A673 (cell line): ENCODE results near the gene C20orf204. TPM values are rescaled to one million over a fixed set of nuclear protein-coding genes. Genes with fewer than 3 reads are reported as not detected.

ENCODE experiments used
- BruUV-seq: library from RNA; stranded (reverse); fragments of 400-500 nt; replicated peaks from 2 replicates; lab custom pipeline; 2021; lab: Mats Ljungman, UMichigan
- CTCF ChIA-PET: fragments of 300-600 bp; sonication (Branson Sonifier 250); formaldehyde crosslinking; loops from one replicate; lab custom pipeline; 2022; ENCODE audit warnings: antibody characterized with exemption; lab: Charles Lee
- POLR2A ChIA-PET: fragments of 300-600 bp; sonication (Branson Sonifier 250); formaldehyde crosslinking; loops from one replicate; lab custom pipeline; 2022; ENCODE audit warnings: antibody characterized with exemption; ENCODE audit not compliant: low non-redundant PET; lab: Charles Lee
- DNase-seq: peaks from one replicate; pipeline ENCODE4 v3.0.0-alpha.2; 2015; ENCODE audit warnings: low spot score
- H3K27ac ChIP-seq: fragments of 200-600 bp; sonication (generic); 2 replicates; pipeline ENCODE4 v1.5.1; 2016; ENCODE audit warnings: mixed run types, low read depth, mild to moderate bottlenecking, mixed read lengths, antibody characterized with exemption, low read length; ENCODE audit not compliant: poor library complexity, severe bottlenecking
- H3K27me3 ChIP-seq: fragments of 200-600 bp; sonication (generic); replicated peaks from 2 replicates; pipeline ENCODE4 v1.6.1; 2017; ENCODE audit warnings: mixed run types, low read depth, mild to moderate bottlenecking, mixed read lengths, antibody characterized with exemption, low read length; ENCODE audit not compliant: insufficient read depth, poor library complexity
- H3K36me3 ChIP-seq: fragments of 200-600 bp; sonication (generic); 2 replicates; pipeline ENCODE4 v1.6.1; 2016; ENCODE audit warnings: mixed run types, mild to moderate bottlenecking, mixed read lengths, antibody characterized with exemption, low read length; ENCODE audit not compliant: insufficient read depth, poor library complexity, severe bottlenecking
- H3K4me1 ChIP-seq: fragments of 200-600 bp; sonication (generic); 2 replicates; pipeline ENCODE4 v1.6.1; 2017; ENCODE audit warnings: mixed run types, mild to moderate bottlenecking, mixed read lengths, antibody characterized with exemption, low read length; ENCODE audit not compliant: insufficient read depth, poor library complexity, severe bottlenecking
- H3K4me3 ChIP-seq: fragments of 200-600 bp; sonication (generic); 2 replicates; pipeline ENCODE4 v1.5.1; 2016; ENCODE audit warnings: low read depth, mixed run types, mild to moderate bottlenecking, mixed read lengths, low read length; ENCODE audit not compliant: poor library complexity, severe bottlenecking
- H3K9me3 ChIP-seq: fragments of 200-600 bp; sonication (generic); 2 replicates; pipeline ENCODE4 v1.6.1; 2016; ENCODE audit warnings: mixed run types, low read depth, mild to moderate bottlenecking, mixed read lengths, antibody characterized with exemption, low read length; ENCODE audit not compliant: poor library complexity, severe bottlenecking
- EZH2 ChIP-seq: fragments of 200-600 bp; sonication (generic); IDR thresholded peaks from 2 replicates; pipeline ENCODE4 v1.6.1; 2017; ENCODE audit warnings: borderline replicate concordance, low read depth, mild to moderate bottlenecking, mixed read lengths, antibody characterized with exemption, low read length; ENCODE audit not compliant: poor library complexity, severe bottlenecking
- intact Hi-C: fragments of 100-400 bp; cut with micrococcal nuclease; formaldehyde crosslinking; loops from one replicate; pipeline ENCODE4 v1.10.0; 2022; ENCODE audit not compliant: unreplicated experiment
- total RNA-seq: library from RNA; stranded (reverse); gene quantifications from 2 replicates; pipeline ENCODE4 v1.2.3, GENCODE V29; 2021
- TF ChIP-seq, protein P1 (sequence below): fragments of 300-800, 200-600 bp; sonication (generic); conservative IDR thresholded peaks from 2 replicates; pipeline ENCODE4 v1.5.1; 2017; ENCODE audit warnings: low read depth, mild to moderate bottlenecking, antibody characterized with exemption, low read length, moderate library complexity, mixed read lengths

Gene C20orf204
- total RNA-seq, 1 experiment from 2014 or later = 2.5 TPM

DNA sequence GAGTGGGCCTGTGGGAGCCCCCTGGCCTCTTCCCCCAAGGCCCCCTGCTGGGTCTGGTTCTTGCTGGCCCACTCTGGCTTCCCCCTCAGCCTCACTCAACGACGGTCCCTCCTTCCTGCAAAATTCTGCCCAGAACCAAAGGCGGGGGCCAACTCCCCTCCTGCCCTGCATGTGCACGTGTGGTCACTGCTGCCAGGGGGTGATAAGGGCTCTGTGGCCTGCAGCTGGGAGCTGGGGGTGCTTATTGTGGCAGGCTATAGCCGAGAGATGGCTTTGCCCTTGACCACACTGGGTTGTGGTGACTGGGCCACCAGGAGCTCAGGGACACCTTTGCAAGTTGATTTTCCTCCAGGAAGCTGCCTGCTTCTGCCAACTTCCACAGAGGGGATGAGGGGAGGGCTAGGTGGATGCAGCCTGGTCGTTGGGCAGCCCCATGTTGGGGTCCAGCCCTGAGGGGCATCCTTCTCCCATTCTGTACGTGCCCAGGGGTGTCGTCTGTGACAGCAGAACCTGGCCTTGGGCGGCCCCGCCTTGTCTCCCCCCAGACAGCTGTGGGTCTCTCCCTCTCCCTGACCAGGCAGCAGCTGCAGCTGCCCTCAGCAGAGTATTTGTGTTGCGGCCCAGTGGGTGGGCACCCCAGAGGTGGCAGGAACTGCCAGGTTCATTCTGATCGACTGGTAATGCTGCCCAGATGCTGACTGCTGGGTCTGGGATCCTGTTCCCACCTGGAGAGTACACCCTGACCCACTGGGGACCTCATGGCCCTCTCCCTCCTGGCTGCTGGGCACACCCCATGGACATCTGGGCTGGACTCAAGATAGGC, 32.6 kb downstream of the C20orf204 start:
- no TSS peak for BruUV-seq
- H3K9me3 ChIP-seq = no peaks in the 10 kb centered on the region
- H3K27ac ChIP-seq = no peak overlapping the region
- H3K27me3 ChIP-seq = no peaks in the 10 kb centered on the region
- H3K4me3 ChIP-seq = no peak overlapping the region
- TF ChIP-seq EZH2 = no peak
- TF ChIP-seq, protein P1, sequence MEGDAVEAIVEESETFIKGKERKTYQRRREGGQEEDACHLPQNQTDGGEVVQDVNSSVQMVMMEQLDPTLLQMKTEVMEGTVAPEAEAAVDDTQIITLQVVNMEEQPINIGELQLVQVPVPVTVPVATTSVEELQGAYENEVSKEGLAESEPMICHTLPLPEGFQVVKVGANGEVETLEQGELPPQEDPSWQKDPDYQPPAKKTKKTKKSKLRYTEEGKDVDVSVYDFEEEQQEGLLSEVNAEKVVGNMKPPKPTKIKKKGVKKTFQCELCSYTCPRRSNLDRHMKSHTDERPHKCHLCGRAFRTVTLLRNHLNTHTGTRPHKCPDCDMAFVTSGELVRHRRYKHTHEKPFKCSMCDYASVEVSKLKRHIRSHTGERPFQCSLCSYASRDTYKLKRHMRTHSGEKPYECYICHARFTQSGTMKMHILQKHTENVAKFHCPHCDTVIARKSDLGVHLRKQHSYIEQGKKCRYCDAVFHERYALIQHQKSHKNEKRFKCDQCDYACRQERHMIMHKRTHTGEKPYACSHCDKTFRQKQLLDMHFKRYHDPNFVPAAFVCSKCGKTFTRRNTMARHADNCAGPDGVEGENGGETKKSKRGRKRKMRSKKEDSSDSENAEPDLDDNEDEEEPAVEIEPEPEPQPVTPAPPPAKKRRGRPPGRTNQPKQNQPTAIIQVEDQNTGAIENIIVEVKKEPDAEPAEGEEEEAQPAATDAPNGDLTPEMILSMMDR = no peak
- intact Hi-C loops = no loop called here
- H3K36me3 ChIP-seq = peaks cover 6% of the 10 kb centered on the region
- no peak for DNase-seq
- CTCF ChIA-PET = no interaction called here
- peaks cover 10% of the 10 kb centered on the region for H3K4me1 ChIP-seq
- POLR2A ChIA-PET = no interaction called here

DNA sequence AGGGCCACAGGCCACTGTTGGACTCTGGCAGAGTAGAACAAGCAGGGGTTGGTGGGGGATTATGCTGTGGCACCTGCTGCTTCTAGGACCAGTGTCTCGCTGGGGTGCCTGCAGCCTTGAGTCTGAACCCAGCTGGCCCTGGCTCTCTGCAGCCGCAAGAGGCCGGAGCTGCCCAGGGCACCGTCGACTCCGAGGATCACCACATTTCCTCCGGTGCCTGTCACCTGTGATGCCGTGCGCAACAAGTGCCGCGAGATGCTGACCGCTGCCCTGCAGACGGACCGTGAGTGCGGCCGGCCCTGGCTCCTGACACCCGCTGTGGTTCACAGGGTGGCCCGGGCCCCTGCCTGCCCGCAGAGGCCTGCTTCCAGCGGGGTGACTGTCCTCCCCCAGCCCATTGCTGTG, 33.2 kb downstream of the C20orf204 start:
- H3K36me3 ChIP-seq = peaks cover 6% of the 10 kb centered on the region
- no peak for DNase-seq
- H3K27me3 ChIP-seq = no peaks in the 10 kb centered on the region
- POLR2A ChIA-PET = no interaction called here
- CTCF ChIA-PET = interaction anchor here (0.6 kb wide), 1 partner anchor 89 kb away, joined by 3 read pairs; no protein-coding TSS in a partner anchor
- intact Hi-C loops = no loop called here
- no peak for TF ChIP-seq EZH2
- TF ChIP-seq, protein P1 = no peak
- H3K9me3 ChIP-seq = no peaks in the 10 kb centered on the region
- H3K27ac ChIP-seq = no peak overlapping the region
- H3K4me1 ChIP-seq = peaks cover 4% of the 10 kb centered on the region
- no TSS peak for BruUV-seq
- H3K4me3 ChIP-seq = no peak overlapping the region

DNA sequence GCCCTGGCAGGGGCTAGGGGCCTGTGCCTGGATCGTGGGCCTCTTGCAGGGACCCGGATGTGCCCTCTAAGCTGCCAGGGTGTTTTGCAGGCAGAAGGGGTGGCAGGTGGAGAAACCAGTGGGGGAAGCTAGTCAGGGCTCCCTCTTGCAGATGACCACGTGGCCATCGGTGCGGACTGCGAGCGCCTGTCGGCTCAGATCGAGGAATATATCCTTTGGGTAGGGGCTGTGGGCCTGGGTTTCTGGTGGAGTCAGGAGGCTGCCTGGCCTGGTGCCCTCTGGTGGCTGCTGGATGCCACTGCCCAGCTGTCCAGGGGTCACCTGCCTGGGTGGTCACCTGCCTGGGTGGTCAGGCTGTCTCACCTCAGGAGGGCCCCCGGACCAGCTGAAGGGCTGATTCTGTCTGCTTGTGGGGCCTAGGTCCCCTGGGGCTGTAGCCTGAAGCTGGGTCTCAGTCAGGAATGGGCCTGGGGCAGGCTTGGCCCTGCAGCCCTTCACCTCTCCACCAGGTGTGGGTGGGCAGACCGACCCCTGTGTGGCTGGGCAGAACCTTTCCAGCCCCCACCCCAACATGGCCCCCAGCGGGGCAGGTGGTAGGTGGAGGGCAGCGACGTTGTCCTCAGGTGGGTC, 33.7 kb downstream of the C20orf204 start:
- intact Hi-C loops = no loop called here
- Histone ChIP-seq H3K27ac (no peak overlapping the region), H3K9me3 (no peaks in the 10 kb centered on the region), H3K27me3 (no peaks in the 10 kb centered on the region), H3K4me1 (no peaks in the 10 kb centered on the region), H3K4me3 (no peak overlapping the region), H3K36me3 (peaks cover 6% of the 10 kb centered on the region)
- ChIA-PET CTCF (interaction anchor here (0.6 kb wide), 1 partner anchor 89 kb away, joined by 3 read pairs; no protein-coding TSS in a partner anchor), POLR2A (no interaction called here)
- no peak for TF ChIP-seq EZH2
- TF ChIP-seq, protein P1 = peak; percentile 63
- no TSS peak for BruUV-seq
- DNase-seq = no peak
